HCT116 (cell line): ENCODE measurements around the gene C14orf132. TPM values are rescaled to one million over a fixed set of nuclear protein-coding genes. Genes with fewer than 3 reads are reported as not detected.

Experiments used
- ATAC-seq: fragments of 200-7000 bp; cut with Tn5 transposase; 2 replicates; pipeline ENCODE4 v1.9.1; 2020; ENCODE audit warnings: mild to moderate bottlenecking, moderate library complexity
- BruUV-seq: library from RNA; stranded (reverse); fragments of 400-500 nt; replicated peaks from 2 replicates; lab custom pipeline; 2021; lab: Mats Ljungman, UMichigan
- CTCF ChIA-PET: fragments of 300-600 bp; sonication (Branson Sonifier 250); formaldehyde crosslinking; loops from one replicate; lab custom pipeline; 2021; ENCODE audit warnings: antibody characterized with exemption; lab: Charles Lee
- POLR2A ChIA-PET: fragments of 300-600, 350-600 bp; sonication (Branson Sonifier 250); formaldehyde crosslinking; loops from one replicate; lab custom pipeline; 2021; ENCODE audit warnings: antibody characterized with exemption; lab: Charles Lee
- RAD21 ChIA-PET, 2 experiments: fragments of 300-600 bp; sonication (Branson Sonifier 250); formaldehyde crosslinking; loops; one replicate each; lab custom pipeline; 2023; ENCODE audit warnings: low total read pairs in 2 of 2; ENCODE audit not compliant: uncharacterized antibody in 2 of 2, unreplicated experiment in 2 of 2, low non-redundant PET in 1 of 2; lab: Charles Lee
- DNase-seq: peaks from one replicate; pipeline ENCODE4 v3.0.0-alpha.2; 2010; ENCODE audit warnings: low read depth, low spot score
- H2AFZ ChIP-seq: fragments of 200-600 bp; shearing (Covaris generic), sonication (generic); 2 replicates; pipeline ENCODE4 v1.6.1; 2017; ENCODE audit warnings: low read depth, mixed run types, mixed read lengths, antibody characterized with exemption, low read length; ENCODE audit not compliant: poor library complexity, severe bottlenecking
- H3K27ac ChIP-seq: 2 replicates; pipeline ENCODE4 v1.5.1; 2012; ENCODE audit warnings: low read depth, low read length
- H3K27me3 ChIP-seq: fragments of 200-600 bp; sonication (generic); 2 replicates; pipeline ENCODE4 v1.6.1; 2016; ENCODE audit warnings: mixed run types, low read length, mixed read lengths; ENCODE audit not compliant: insufficient read depth
- H3K36me3 ChIP-seq, 2 experiments: fragments of 200-500 bp in 1 of 2; fragments of 200-600 bp in 1 of 2; sonication (Bioruptor generic) in 1 of 2; sonication (generic) in 1 of 2; 2 replicates each; pipeline versions ENCODE4 v1.5.1 to v1.6.1; 2014 to 2016; ENCODE audit warnings: low read length in 2 of 2, inconsistent platforms in 1 of 2, mixed read lengths in 1 of 2, mixed run types in 1 of 2; ENCODE audit not compliant: insufficient read depth in 2 of 2, control insufficient read depth in 1 of 2
- H3K4me1 ChIP-seq, 2 experiments: fragments of 200-600 bp in 1 of 2; sonication (generic) in 1 of 2; 2 replicates each; pipeline versions ENCODE4 v1.5.1 to v1.6.1; 2012 to 2017; ENCODE audit warnings: low read length in 2 of 2, inconsistent platforms in 1 of 2, mild to moderate bottlenecking in 1 of 2, mixed read lengths in 1 of 2, mixed run types in 1 of 2, moderate library complexity in 1 of 2; ENCODE audit not compliant: insufficient read depth in 2 of 2, control insufficient read depth in 1 of 2
- H3K4me2 ChIP-seq: fragments of 200-600 bp; sonication (generic); 2 replicates; pipeline ENCODE4 v1.6.1; 2017; ENCODE audit warnings: mixed run types, low read length, mixed read lengths
- H3K4me3 ChIP-seq, 2 experiments: fragments of 200-600 bp in 1 of 2; sonication (generic) in 1 of 2; replicated peaks in 1 of 2; 2 replicates each; pipeline ENCODE4 v1.5.1; 2011 to 2016; ENCODE audit warnings: low read length in 2 of 2, control low read depth in 1 of 2, low read depth in 1 of 2, mild to moderate bottlenecking in 1 of 2, mixed read lengths in 1 of 2, mixed run types in 1 of 2
- H3K79me2 ChIP-seq: fragments of 200-600 bp; sonication (generic); 2 replicates; pipeline ENCODE4 v1.6.1; 2017; ENCODE audit warnings: mild to moderate bottlenecking, mixed run types, low read length, moderate library complexity, mixed read lengths; ENCODE audit not compliant: insufficient read depth
- H3K9ac ChIP-seq: fragments of 200-600 bp; sonication (generic); 2 replicates; pipeline ENCODE4 v1.6.1; 2016; ENCODE audit warnings: low read length, mixed read lengths
- H3K9me2 ChIP-seq: fragments of 200-600 bp; sonication (generic), shearing (Covaris generic); 2 replicates; pipeline ENCODE4 v1.6.1; 2017; ENCODE audit warnings: mixed run types, mild to moderate bottlenecking, moderate library complexity; ENCODE audit not compliant: insufficient read depth
- H3K9me3 ChIP-seq, 2 experiments: fragments of 200-500 bp in 1 of 2; fragments of 200-600 bp in 1 of 2; sonication (Bioruptor generic) in 1 of 2; sonication (generic) in 1 of 2; 2 replicates each; pipeline ENCODE4 v1.6.1; 2014 to 2017; ENCODE audit warnings: low read length in 2 of 2, mixed read lengths in 2 of 2, inconsistent platforms in 1 of 2, low read depth in 1 of 2, mild to moderate bottlenecking in 1 of 2, mixed run types in 1 of 2, moderate library complexity in 1 of 2; ENCODE audit not compliant: control insufficient read depth in 1 of 2, insufficient read depth in 1 of 2
- H4K20me1 ChIP-seq: fragments of 200-600 bp; sonication (generic), shearing (Covaris generic); 2 replicates; pipeline ENCODE4 v1.6.1; 2017; ENCODE audit warnings: mixed run types, mild to moderate bottlenecking, moderate library complexity; ENCODE audit not compliant: insufficient read depth
- CTCF ChIP-seq, 3 experiments: fragments of 200-600 bp in 1 of 3; sonication (generic) in 1 of 3; IDR thresholded peaks in 2 of 3; conservative IDR thresholded peaks in 1 of 3; 2 replicates each; pipeline ENCODE4 v1.5.1; 2012 to 2017; ENCODE audit warnings: low read depth in 2 of 3, low read length in 2 of 3, antibody characterized with exemption in 1 of 3, borderline replicate concordance in 1 of 3, control low read depth in 1 of 3, mild to moderate bottlenecking in 1 of 3, mixed read lengths in 1 of 3, mixed run types in 1 of 3, moderate library complexity in 1 of 3; ENCODE audit not compliant: insufficient read depth in 1 of 3
- ELF1 ChIP-seq: IDR thresholded peaks from 2 replicates; pipeline ENCODE4 v1.6.1; 2012; ENCODE audit warnings: low read depth, borderline replicate concordance
- EZH2 ChIP-seq: fragments of 200-600 bp; sonication (generic); IDR thresholded peaks from 2 replicates; pipeline ENCODE4 v1.6.1; 2017; ENCODE audit warnings: antibody characterized with exemption, mixed run types
- EZH2phosphoT487 ChIP-seq: fragments of 200-600 bp; IDR thresholded peaks from 2 replicates; pipeline ENCODE4 v1.6.1; 2018; ENCODE audit warnings: antibody characterized with exemption, borderline replicate concordance
- JUND ChIP-seq: IDR thresholded peaks from 2 replicates; pipeline ENCODE4 v1.6.1; 2012
- POLR2A ChIP-seq: IDR thresholded peaks from 2 replicates; pipeline ENCODE4 v1.7.0; 2011; ENCODE audit warnings: borderline replicate concordance; ENCODE audit not compliant: insufficient read depth, insufficient read length; ENCODE audit errors: extremely low read depth
- SIN3A ChIP-seq: IDR thresholded peaks from 2 replicates; pipeline ENCODE4 v1.6.1; 2012; ENCODE audit warnings: low read depth
- SP1 ChIP-seq: IDR thresholded peaks from 2 replicates; pipeline ENCODE4 v1.6.1; 2012; ENCODE audit warnings: low read depth
- TCF7L2 ChIP-seq: IDR thresholded peaks from 2 replicates; pipeline ENCODE4 v1.7.0; 2011; ENCODE audit warnings: borderline replicate concordance, inconsistent platforms; ENCODE audit not compliant: insufficient read depth, insufficient read length; ENCODE audit errors: extremely low read depth
- ZNF274 ChIP-seq: fragments of 200-500 bp; sonication (Bioruptor generic); IDR thresholded peaks from 2 replicates; pipeline ENCODE4 v1.6.1; 2014; ENCODE audit warnings: mild to moderate bottlenecking, low read depth, low read length, inconsistent platforms
- intact Hi-C: fragments of 100-400 bp; cut with micrococcal nuclease; formaldehyde crosslinking; loops from 2 replicates; pipeline ENCODE4 v1.10.0; 2022
- total RNA-seq: library from RNA; stranded (reverse); gene quantifications from one replicate; pipeline ENCODE4 v1.2.1, GENCODE V29; 2021; ENCODE audit not compliant: unreplicated experiment

C14orf132 gene
- total RNA-seq, 1 experiment from 2014 or later = 3.4 TPM

DNA sequence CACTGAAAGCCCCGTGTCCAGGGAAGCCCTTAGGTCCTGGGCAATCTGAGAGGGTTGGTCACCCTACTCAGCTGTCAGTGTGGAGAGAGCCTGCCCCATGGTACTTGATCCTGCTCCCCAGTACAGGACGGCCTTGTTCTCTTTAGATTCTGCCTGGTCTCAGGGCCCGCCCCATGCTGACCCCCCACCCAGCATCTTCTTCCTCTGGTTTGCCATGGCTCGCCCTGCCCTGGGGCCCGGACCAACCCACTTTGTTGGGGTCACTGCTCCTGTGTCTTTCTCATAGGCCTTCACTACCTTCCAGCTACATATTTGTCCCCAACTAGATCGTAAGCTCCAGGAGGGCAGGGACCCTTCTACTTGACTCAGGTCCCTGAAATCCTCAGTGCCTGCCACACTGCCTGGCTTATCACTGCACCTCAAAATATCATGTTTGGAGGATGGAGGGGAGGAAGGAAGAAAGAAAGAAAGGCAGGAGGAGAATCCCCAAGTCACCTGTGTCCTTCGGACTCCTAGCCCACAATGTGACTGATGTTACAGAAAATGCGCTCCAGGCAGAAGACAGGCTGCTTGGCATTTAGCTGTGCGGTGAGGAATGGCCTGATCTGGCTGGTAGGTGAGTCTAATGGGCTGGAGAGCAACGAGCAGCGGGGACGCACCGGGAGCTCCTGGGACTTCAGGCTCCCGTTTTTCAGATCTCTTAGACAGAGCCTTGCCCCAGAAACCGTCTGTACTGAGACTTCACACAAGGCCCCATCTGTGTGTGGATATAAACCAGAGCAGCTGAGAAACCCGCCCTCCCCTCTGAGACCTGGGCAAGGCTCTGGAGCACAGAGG lies 66.1 kb downstream of the C14orf132 start:
- no peak for DNase-seq
- TF ChIP-seq EZH2 (no peak), TCF7L2 (no peak), JUND (no peak), ZNF274 (no peak), EZH2phosphoT487 (no peak), CTCF (IDR thresholded peaks at IDR 0.05 in 2 of 3, conservative IDR thresholded peaks at IDR 0.05 in 1 of 3; ENCODE audit: borderline replicate concordance in 1 of 3, insufficient read depth in 1 of 3, low read depth in 2 of 3, low read length in 2 of 3) (no peak), SP1 (no peak), ELF1 (no peak), SIN3A (no peak), POLR2A (no peak)
- Histone ChIP-seq H3K27ac (no peak overlapping the region), H3K36me3 (no peaks in the 10 kb centered on the region), H3K4me2 (no peak overlapping the region), H3K4me3 (no peak overlapping the region), H3K27me3 (peaks cover 12% of the 10 kb centered on the region; the same call in 1 of the 2 replicates), H3K9me3 (no peaks in the 10 kb centered on the region), H3K4me1 (peaks cover 0 to 2% of the 10 kb centered on the region in 2 experiments; a peak in 1 of 4 replicates), H2AFZ (no peak overlapping the region), H3K9me2 (no peaks in the 10 kb centered on the region), H3K79me2 (no peaks in the 10 kb centered on the region), H3K9ac (no peak overlapping the region), H4K20me1 (no peaks in the 10 kb centered on the region)
- intact Hi-C loops = no loop called here
- POLR2A ChIA-PET = interaction anchor here (0.6 kb wide), 1 partner anchor 204 kb away, joined by 3 read pairs; no protein-coding TSS in a partner anchor
- ATAC-seq = no peak
- CTCF ChIA-PET = no interaction called here
- RAD21 ChIA-PET = no interaction called here
- no TSS peak for BruUV-seq
